Esophagus squamous epithelium (tissue), 4 donors: ENCODE data around the gene KRT38.

Source experiments
- CTCF ChIP-seq, 6 experiments: fragments of 450-650 bp in 4 of 6; fragments of 200-600 bp in 2 of 6; sonication (generic) in 2 of 6; IDR thresholded peaks; one replicate each; pipeline ENCODE4 v1.5.1; 2016 to 2019; ENCODE audit warnings: antibody characterized with exemption in 6 of 6, mild to moderate bottlenecking in 4 of 6, moderate library complexity in 4 of 6
- POLR2A ChIP-seq, 4 donors: fragments of 450-650 bp; IDR thresholded peaks; one replicate each; pipeline ENCODE4 v1.6.1; 2017; ENCODE audit warnings: antibody characterized with exemption in 4 of 4, mild to moderate bottlenecking in 4 of 4, moderate library complexity in 3 of 4

DNA sequence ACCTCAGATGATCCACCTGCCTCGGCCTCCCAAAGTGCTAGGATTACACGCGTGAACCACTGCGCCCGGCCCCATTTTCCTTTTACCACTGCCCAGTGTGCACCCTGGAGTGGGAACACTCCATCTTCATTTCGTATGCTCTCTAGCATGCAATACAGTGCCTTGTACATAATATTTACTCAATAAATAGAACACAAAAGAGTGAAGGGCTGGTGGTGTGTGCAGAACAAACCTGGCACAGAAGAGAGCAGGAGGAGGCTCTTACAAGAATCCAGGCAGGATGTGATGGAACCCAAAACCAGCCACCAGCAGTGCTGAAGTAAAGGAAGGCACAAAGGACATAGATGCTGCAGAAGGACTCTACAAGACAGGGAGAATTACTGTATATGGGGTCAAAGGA, 23.7 kb downstream of the KRT38 start:
- TF ChIP-seq CTCF (IDR thresholded peaks at IDR 0.05) = no peak
- TF ChIP-seq POLR2A (IDR thresholded peaks at IDR 0.05) = no peak
